Large intestine (tissue), 3 donors: ENCODE measurements around the gene SLC39A3. TPM values are rescaled to one million over a fixed set of nuclear protein-coding genes. Genes with fewer than 3 reads are reported as not detected.

Experiments used
- DNase-seq, 2 donors: peaks; one replicate each; pipeline versions ENCODE4 v3.0.0 to v3.0.0-alpha.2; 2013
- H3K27ac ChIP-seq: one replicate; pipeline ENCODE4 v1.5.1; 2013; ENCODE audit warnings: low read length
- H3K27me3 ChIP-seq: 2 replicates; pipeline ENCODE4 v1.6.1; 2013; ENCODE audit warnings: low read length; ENCODE audit not compliant: control insufficient read depth, insufficient read depth
- H3K36me3 ChIP-seq: 2 replicates; pipeline ENCODE4 v1.6.1; 2013; ENCODE audit warnings: low read length; ENCODE audit not compliant: control insufficient read depth, insufficient read depth
- H3K4me1 ChIP-seq: one replicate; pipeline ENCODE4 v1.6.1; 2013; ENCODE audit warnings: low read length; ENCODE audit not compliant: control insufficient read depth, insufficient read depth
- H3K4me3 ChIP-seq: one replicate; pipeline ENCODE4 v1.5.1; 2013; ENCODE audit warnings: low read length
- H3K9me3 ChIP-seq: one replicate; pipeline ENCODE4 v1.6.1; 2013; ENCODE audit warnings: mild to moderate bottlenecking, low read depth, low read length, moderate library complexity; ENCODE audit not compliant: control insufficient read depth
- WGBS: methylation state at CpG from one replicate; pipeline ENCODE4 v1.1.5; 2013; ENCODE audit warnings: low lambda C conversion rate; ENCODE audit not compliant: insufficient coverage; 5-methylcytosine and 5-hydroxymethylcytosine counted together
- polyA plus RNA-seq: library from polyadenylated mRNA; unstranded; fragments of 120-200 nt; gene quantifications from one replicate; pipeline ENCODE4 v1.2.1, GENCODE V29; 2013

Gene SLC39A3
- polyA plus RNA-seq, 1 donor = 18.2 TPM

GRCh38 chr19:2747349-2747748 lies 7.5 kb upstream of the SLC39A3 start:
- 100% methylated on average over 3 of the region's 7 CpGs for WGBS
- DNase-seq = no peak
- no peaks in the 10 kb centered on the region for H3K4me1 ChIP-seq
- peaks cover 4% of the 10 kb centered on the region for H3K9me3 ChIP-seq
- no peaks in the 10 kb centered on the region for H3K36me3 ChIP-seq
- no peaks in the 10 kb centered on the region for H3K27me3 ChIP-seq
- H3K4me3 ChIP-seq = no peak overlapping the region
- H3K27ac ChIP-seq = no peak overlapping the region

GRCh38 chr19:2744113-2744512 lies 4.3 kb upstream of the SLC39A3 start:
- Histone ChIP-seq H3K27me3 (no peaks in the 10 kb centered on the region), H3K36me3 (no peaks in the 10 kb centered on the region), H3K27ac (no peak overlapping the region), H3K4me3 (no peak overlapping the region), H3K9me3 (peaks cover 3% of the 10 kb centered on the region), H3K4me1 (no peaks in the 10 kb centered on the region)
- no CpG with 5 or more reads among the region's 4 CpGs for WGBS
- DNase-seq = no peak

- Histone ChIP-seq H3K4me3 (no peak overlapping the region), H3K36me3 (no peaks in the 10 kb centered on the region), H3K9me3 (no peaks in the 10 kb centered on the region), H3K4me1 (no peaks in the 10 kb centered on the region), H3K27me3 (no peaks in the 10 kb centered on the region), H3K27ac (no peak overlapping the region)
- WGBS = no CpG with 5 or more reads among the region's 8 CpGs
- DNase-seq = no peak
Observed at GRCh38 chr19:2743099-2743498, 3.3 kb upstream of the SLC39A3 start.

GRCh38 chr19:2740314-2740656 lies 468 bp upstream of the SLC39A3 start:
- Histone ChIP-seq H3K36me3 (peaks cover 10% of the 10 kb centered on the region), H3K27ac (no peak overlapping the region), H3K4me3 (no peak overlapping the region), H3K27me3 (no peaks in the 10 kb centered on the region), H3K9me3 (no peaks in the 10 kb centered on the region), H3K4me1 (no peaks in the 10 kb centered on the region)
- DNase-seq = no peak
- no CpG with 5 or more reads among the region's 13 CpGs for WGBS

- WGBS = no CpG with 5 or more reads among the region's 15 CpGs
- Histone ChIP-seq H3K27me3 (no peaks in the 10 kb centered on the region), H3K9me3 (no peaks in the 10 kb centered on the region), H3K4me1 (no peaks in the 10 kb centered on the region), H3K36me3 (peaks cover 17% of the 10 kb centered on the region), H3K4me3 (no peak overlapping the region), H3K27ac (no peak overlapping the region)
- no peak for DNase-seq
Observed at GRCh38 chr19:2736550-2737190, 3.1 kb downstream of the SLC39A3 start.

DNA sequence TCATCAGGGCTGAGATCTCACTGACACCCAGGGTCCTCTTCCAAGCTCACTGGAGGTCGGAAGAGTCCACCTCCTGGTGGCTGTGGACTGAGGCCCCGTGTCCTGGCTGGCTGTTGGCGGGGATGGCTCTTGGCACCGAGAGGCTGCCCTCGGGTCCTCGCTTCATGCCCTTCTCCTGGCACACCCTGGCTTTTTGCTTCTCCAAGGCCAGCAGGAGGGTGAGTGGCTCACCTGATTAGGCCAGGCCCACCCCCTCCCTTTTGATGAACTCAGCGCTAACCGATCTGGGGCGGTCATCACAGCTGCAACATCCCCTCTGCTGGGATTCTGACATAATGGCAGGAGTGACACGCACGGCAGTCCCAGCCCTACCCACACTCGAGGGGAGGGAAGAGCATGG lies 4.4 kb downstream of the SLC39A3 start:
- peaks cover 17% of the 10 kb centered on the region for H3K36me3 ChIP-seq
- no peak for DNase-seq
- no peaks in the 10 kb centered on the region for H3K4me1 ChIP-seq
- WGBS = no CpG with 5 or more reads among the region's 12 CpGs
- H3K27ac ChIP-seq = no peak overlapping the region
- H3K4me3 ChIP-seq = no peak overlapping the region
- H3K27me3 ChIP-seq = no peaks in the 10 kb centered on the region
- H3K9me3 ChIP-seq = no peaks in the 10 kb centered on the region

DNA sequence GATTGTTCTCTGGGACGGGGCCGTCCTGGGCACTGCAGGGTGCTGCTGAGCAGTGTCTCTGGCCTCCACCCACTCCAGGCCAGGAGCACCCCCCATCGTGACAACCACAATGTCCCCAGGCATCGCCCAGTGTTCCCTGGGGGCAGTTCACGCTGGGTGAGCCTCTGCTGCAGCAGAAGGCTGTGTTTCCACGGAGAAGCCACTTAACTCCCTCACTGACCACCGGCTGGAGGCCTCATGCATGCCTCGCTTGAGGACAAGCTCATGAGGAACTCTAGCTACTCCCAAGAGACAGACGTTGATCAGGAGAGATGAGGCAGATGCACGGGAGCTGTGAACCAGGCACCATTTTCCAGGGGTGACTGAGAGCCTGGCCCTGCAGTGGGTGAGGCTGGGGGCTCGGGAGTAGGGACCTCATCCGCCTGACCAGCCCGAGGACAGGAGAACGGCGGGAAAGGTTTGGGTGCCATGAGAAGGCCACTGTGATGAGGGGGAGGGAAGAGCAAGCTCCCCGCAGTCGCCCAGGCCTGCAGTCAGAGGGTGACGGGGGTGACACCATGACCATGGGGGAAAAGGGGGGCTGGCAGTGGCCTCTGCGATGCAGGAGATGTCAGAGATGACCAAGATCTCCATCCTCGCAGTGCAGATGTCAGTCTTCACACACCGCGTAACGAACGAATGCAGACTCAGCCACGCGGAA lies 5.1 kb downstream of the SLC39A3 start:
- no peak for DNase-seq
- H3K27me3 ChIP-seq = no peaks in the 10 kb centered on the region
- no peak overlapping the region for H3K27ac ChIP-seq
- WGBS = no CpG with 5 or more reads among the region's 26 CpGs
- H3K4me3 ChIP-seq = no peak overlapping the region
- peaks cover 17% of the 10 kb centered on the region for H3K36me3 ChIP-seq
- no peaks in the 10 kb centered on the region for H3K4me1 ChIP-seq
- no peaks in the 10 kb centered on the region for H3K9me3 ChIP-seq

DNA sequence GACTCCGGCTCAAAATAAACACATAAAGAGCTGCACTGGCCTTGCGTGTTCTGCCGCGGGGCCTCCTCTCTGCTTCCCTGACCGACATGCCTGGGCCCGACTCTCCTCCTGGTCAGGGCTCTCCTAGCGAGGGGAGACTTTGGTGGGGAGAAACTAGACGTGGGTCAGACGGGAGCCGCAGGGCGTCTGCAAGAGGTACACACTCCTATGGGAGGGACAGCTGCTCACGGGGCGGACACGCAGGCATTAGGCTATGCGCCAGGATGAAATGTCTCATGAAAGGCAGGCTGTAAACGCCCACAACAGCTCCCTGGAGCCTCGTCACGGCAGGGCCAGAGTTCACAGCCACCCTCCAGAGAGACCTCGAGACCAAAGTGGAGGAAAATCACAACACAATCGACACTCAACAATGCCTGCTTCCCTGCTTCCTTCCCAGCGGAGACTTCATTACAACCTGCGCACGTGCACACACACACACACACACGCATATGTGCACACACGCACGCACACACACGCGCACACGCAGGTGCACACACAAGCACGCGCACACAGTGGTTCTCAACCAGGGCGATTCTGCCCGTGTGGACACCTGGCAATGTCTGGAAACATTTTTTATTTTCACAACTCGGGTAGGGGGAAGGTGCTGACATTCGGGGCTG lies 5.8 kb downstream of the SLC39A3 start:
- DNase-seq = no peak
- H3K36me3 ChIP-seq = peaks cover 17% of the 10 kb centered on the region

DNA sequence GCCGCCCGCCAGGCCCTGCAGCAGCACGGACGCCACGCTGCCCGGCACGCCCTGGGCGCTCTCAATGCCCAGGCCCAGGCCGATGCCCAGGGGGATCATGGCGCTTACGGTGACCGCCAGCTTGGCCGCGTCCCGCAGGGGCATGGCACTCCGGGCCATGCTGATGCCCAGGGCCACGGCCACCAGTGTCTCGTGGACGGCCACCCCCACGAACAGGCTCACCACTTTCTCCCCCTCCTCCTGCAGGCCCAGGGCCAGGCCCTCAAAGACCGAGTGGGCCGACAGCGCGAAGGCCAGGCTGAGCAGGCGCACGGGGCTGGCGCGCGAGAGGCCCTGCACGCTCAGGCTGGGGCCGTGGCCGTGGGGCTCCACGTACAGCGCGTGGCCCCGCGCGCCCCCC lies 6.9 kb downstream of the SLC39A3 start:
- Histone ChIP-seq H3K4me3 (no peak overlapping the region), H3K27me3 (peaks cover 4% of the 10 kb centered on the region), H3K9me3 (no peaks in the 10 kb centered on the region), H3K27ac (no peak overlapping the region), H3K36me3 (peaks cover 17% of the 10 kb centered on the region), H3K4me1 (no peaks in the 10 kb centered on the region)
- no peak for DNase-seq
- WGBS = no CpG with 5 or more reads among the region's 38 CpGs

More for the DNA sequence above, 5.8 kb downstream of the SLC39A3 start:
- Histone ChIP-seq H3K27ac (no peak overlapping the region), H3K27me3 (no peaks in the 10 kb centered on the region), H3K4me1 (no peaks in the 10 kb centered on the region), H3K9me3 (no peaks in the 10 kb centered on the region), H3K4me3 (no peak overlapping the region)
- 55% methylated on average over 3 of the region's 35 CpGs for WGBS

GRCh38 chr19:2732157-2732725 lies 7.6 kb downstream of the SLC39A3 start:
- no peak overlapping the region for H3K4me3 ChIP-seq
- no peaks in the 10 kb centered on the region for H3K9me3 ChIP-seq
- H3K4me1 ChIP-seq = no peaks in the 10 kb centered on the region
- no peak for DNase-seq
- H3K27me3 ChIP-seq = peaks cover 10% of the 10 kb centered on the region
- WGBS = no CpG with 5 or more reads among the region's 33 CpGs
- H3K36me3 ChIP-seq = peaks cover 17% of the 10 kb centered on the region
- no peak overlapping the region for H3K27ac ChIP-seq
